Esophagus muscularis mucosa (tissue), 4 donors: ENCODE measurements around the gene TAF3.

Source experiments
- EP300 ChIP-seq: sonication (generic); formaldehyde crosslinking; IDR thresholded peaks from one replicate; pipeline ENCODE4 v1.6.1; 2017; ENCODE audit warnings: antibody characterized with exemption
- POLR2A ChIP-seq: fragments of 450-650 bp; IDR thresholded peaks from one replicate; pipeline ENCODE4 v1.6.1; 2017; ENCODE audit warnings: antibody characterized with exemption, moderate library complexity, mild to moderate bottlenecking, low read depth
- POLR2AphosphoS5 ChIP-seq, 2 donors: sonication (generic); formaldehyde crosslinking; IDR thresholded peaks; one replicate each; pipeline ENCODE4 v1.6.1; 2017; ENCODE audit warnings: antibody characterized with exemption in 2 of 2
- TF ChIP-seq, protein P1 (sequence below), 3 experiments: fragments of 200-600 bp in 2 of 3; fragments of 450-650 bp in 1 of 3; sonication (generic) in 2 of 3; IDR thresholded peaks; one replicate each; pipeline ENCODE4 v1.5.1; 2017 to 2019; ENCODE audit warnings: antibody characterized with exemption in 3 of 3, mild to moderate bottlenecking in 2 of 3, moderate library complexity in 1 of 3

DNA sequence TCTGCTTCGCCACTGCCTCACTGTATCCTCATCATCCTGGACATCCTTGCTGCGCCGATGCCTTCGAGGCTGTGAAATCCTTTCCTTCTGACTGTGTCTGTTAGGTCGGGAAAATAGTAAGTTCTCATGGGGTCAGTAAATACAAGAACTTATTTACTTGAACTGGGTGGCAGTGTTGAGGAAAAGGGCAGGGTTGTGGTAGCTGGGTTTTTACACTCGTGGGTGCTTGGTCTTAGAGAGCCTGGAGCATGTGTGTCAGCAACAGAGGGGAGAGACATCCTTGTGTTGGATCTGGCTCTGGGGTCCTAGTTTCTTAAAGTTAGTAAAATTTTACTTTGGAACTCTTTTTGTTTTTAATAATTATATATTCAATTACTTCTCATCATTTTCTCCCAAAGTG is 123.3 kb downstream of the TAF3 start:
- no peak for TF ChIP-seq POLR2A
- TF ChIP-seq, protein P1, sequence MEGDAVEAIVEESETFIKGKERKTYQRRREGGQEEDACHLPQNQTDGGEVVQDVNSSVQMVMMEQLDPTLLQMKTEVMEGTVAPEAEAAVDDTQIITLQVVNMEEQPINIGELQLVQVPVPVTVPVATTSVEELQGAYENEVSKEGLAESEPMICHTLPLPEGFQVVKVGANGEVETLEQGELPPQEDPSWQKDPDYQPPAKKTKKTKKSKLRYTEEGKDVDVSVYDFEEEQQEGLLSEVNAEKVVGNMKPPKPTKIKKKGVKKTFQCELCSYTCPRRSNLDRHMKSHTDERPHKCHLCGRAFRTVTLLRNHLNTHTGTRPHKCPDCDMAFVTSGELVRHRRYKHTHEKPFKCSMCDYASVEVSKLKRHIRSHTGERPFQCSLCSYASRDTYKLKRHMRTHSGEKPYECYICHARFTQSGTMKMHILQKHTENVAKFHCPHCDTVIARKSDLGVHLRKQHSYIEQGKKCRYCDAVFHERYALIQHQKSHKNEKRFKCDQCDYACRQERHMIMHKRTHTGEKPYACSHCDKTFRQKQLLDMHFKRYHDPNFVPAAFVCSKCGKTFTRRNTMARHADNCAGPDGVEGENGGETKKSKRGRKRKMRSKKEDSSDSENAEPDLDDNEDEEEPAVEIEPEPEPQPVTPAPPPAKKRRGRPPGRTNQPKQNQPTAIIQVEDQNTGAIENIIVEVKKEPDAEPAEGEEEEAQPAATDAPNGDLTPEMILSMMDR (IDR thresholded peaks at IDR 0.05): no peak
- TF ChIP-seq EP300: no peak
- TF ChIP-seq POLR2AphosphoS5 (IDR thresholded peaks at IDR 0.05): no peak
